Neuronal stem cell (in vitro differentiated cells): ENCODE measurements around the gene VPS26C.
A peak's percentile ranks its signal among the peaks of the same experiment; 100 is the strongest.

ENCODE experiments used
- DNase-seq: peaks from one replicate; pipeline ENCODE4 v3.0.0-alpha.2; 2013; ENCODE audit warnings: low spot score
- H2AFZ ChIP-seq: one replicate; pipeline ENCODE4 v1.6.1; 2013; ENCODE audit warnings: mild to moderate bottlenecking, low read length, inconsistent platforms
- H2AK5ac ChIP-seq: 2 replicates; pipeline ENCODE4 v1.6.1; 2013; ENCODE audit warnings: low read depth, mild to moderate bottlenecking, inconsistent platforms, low read length, moderate library complexity, mixed read lengths
- H2BK120ac ChIP-seq: 2 replicates; pipeline ENCODE4 v1.6.1; 2013; ENCODE audit warnings: low read depth, mild to moderate bottlenecking, inconsistent platforms, low read length, moderate library complexity, mixed read lengths
- H2BK12ac ChIP-seq: one replicate; pipeline ENCODE4 v1.6.1; 2013; ENCODE audit warnings: low read length, inconsistent platforms
- H2BK15ac ChIP-seq: 2 replicates; pipeline ENCODE4 v1.6.1; 2013; ENCODE audit warnings: mild to moderate bottlenecking, low read length, inconsistent platforms, mixed read lengths
- H2BK5ac ChIP-seq: one replicate; pipeline ENCODE4 v1.6.1; 2013; ENCODE audit warnings: inconsistent platforms, mild to moderate bottlenecking, low read length, moderate library complexity
- H3K14ac ChIP-seq: one replicate; pipeline ENCODE4 v1.6.1; 2013; ENCODE audit warnings: low read length, inconsistent platforms
- H3K18ac ChIP-seq: 2 replicates; pipeline ENCODE4 v1.6.1; 2013; ENCODE audit warnings: low read length, inconsistent platforms
- H3K23ac ChIP-seq: 2 replicates; pipeline ENCODE4 v1.6.1; 2013; ENCODE audit warnings: low read depth, mild to moderate bottlenecking, mixed read lengths, low read length, inconsistent platforms; ENCODE audit not compliant: poor library complexity
- H3K27ac ChIP-seq: replicated peaks from 3 replicates; pipeline ENCODE4 v1.5.1; 2013; ENCODE audit warnings: low read length, inconsistent platforms
- H3K27me3 ChIP-seq, 3 experiments: 2 replicates each; pipeline ENCODE4 v1.6.1; 2013; ENCODE audit warnings: low read length in 3 of 3, mild to moderate bottlenecking in 2 of 3, inconsistent platforms in 1 of 3, low read depth in 1 of 3, mixed read lengths in 1 of 3, moderate library complexity in 1 of 3; ENCODE audit not compliant: control insufficient read depth in 3 of 3, insufficient read depth in 3 of 3
- H3K36me3 ChIP-seq, 2 donors: replicated peaks in 1 of 2; 2 replicates each; pipeline ENCODE4 v1.6.1; 2013; ENCODE audit warnings: low read length in 2 of 2; ENCODE audit not compliant: control insufficient read depth in 2 of 2, insufficient read depth in 2 of 2
- H3K4ac ChIP-seq: 2 replicates; pipeline ENCODE4 v1.6.1; 2013; ENCODE audit warnings: inconsistent platforms, mild to moderate bottlenecking, low read length, moderate library complexity
- H3K4me1 ChIP-seq, 2 donors: 1 replicate in 1 of 2; 2 replicates in 1 of 2; pipeline ENCODE4 v1.6.1; 2013; ENCODE audit warnings: low read length in 2 of 2, low read depth in 1 of 2; ENCODE audit not compliant: control insufficient read depth in 2 of 2, insufficient read depth in 1 of 2
- H3K4me2 ChIP-seq: one replicate; pipeline ENCODE4 v1.6.1; 2013; ENCODE audit warnings: mild to moderate bottlenecking, low read length, inconsistent platforms; ENCODE audit not compliant: insufficient read depth, poor library complexity, severe bottlenecking
- H3K4me3 ChIP-seq, 2 donors: 2 replicates each; pipeline ENCODE4 v1.5.1; 2013; ENCODE audit warnings: low read length in 2 of 2, mild to moderate bottlenecking in 2 of 2, inconsistent platforms in 1 of 2, moderate library complexity in 1 of 2
- H3K79me1 ChIP-seq: one replicate; pipeline ENCODE4 v1.6.1; 2013; ENCODE audit warnings: low read depth, mild to moderate bottlenecking, inconsistent platforms, low read length, moderate library complexity
- H3K9ac ChIP-seq: one replicate; pipeline ENCODE4 v1.6.1; 2013; ENCODE audit warnings: mild to moderate bottlenecking, low read depth, low read length, inconsistent platforms; ENCODE audit not compliant: poor library complexity
- H3K9me3 ChIP-seq, 2 donors: replicated peaks in 1 of 2; 2 replicates each; pipeline versions ENCODE3 to v1.6.1; 2013; ENCODE audit warnings: low read length in 2 of 2, mild to moderate bottlenecking in 2 of 2, inconsistent platforms in 1 of 2, low read depth in 1 of 2, mixed read lengths in 1 of 2, moderate library complexity in 1 of 2; ENCODE audit not compliant: control insufficient read depth in 2 of 2, insufficient read depth in 1 of 2
- H4K8ac ChIP-seq: one replicate; pipeline ENCODE4 v1.6.1; 2013; ENCODE audit warnings: low read depth, mild to moderate bottlenecking, inconsistent platforms, low read length, moderate library complexity
- H4K91ac ChIP-seq: one replicate; pipeline ENCODE4 v1.6.1; 2013; ENCODE audit warnings: low read length, low read depth, mild to moderate bottlenecking, inconsistent platforms; ENCODE audit not compliant: poor library complexity
- WGBS, 2 donors: extraction: QIAGEN DNeasy Blood & Tissue Kit; methylation state at CpG; one replicate each; pipeline ENCODE4 v1.1.7; 2013; ENCODE audit warnings: missing lambda C conversion rate in 2 of 2, mixed read lengths in 1 of 2; ENCODE audit not compliant: insufficient read length in 2 of 2, insufficient replicate concordance in 1 of 2; ENCODE audit errors: extremely low coverage in 2 of 2; 5-methylcytosine and 5-hydroxymethylcytosine counted together

VPS26C gene

GRCh38 chr21:37266515-37267221 lies 466 bp downstream of the VPS26C start:
- H2BK15ac ChIP-seq: no peak overlapping the region
- no peak overlapping the region for H2BK5ac ChIP-seq
- H3K4me1 ChIP-seq: peaks cover 1 to 2% of the 10 kb centered on the region in 2 donors
- H3K79me1 ChIP-seq: peaks cover 2% of the 10 kb centered on the region
- H2AFZ ChIP-seq: peak overlapping the region; percentile 83
- no peak overlapping the region for H2BK120ac ChIP-seq
- H3K36me3 ChIP-seq: peaks cover 0 to 22% of the 10 kb centered on the region in 2 donors
- peak overlapping the region; percentile 88 to 90 for H3K4me3 ChIP-seq
- peak overlapping the region; percentile 99 for H3K27ac ChIP-seq
- no peak overlapping the region for H2BK12ac ChIP-seq
- H3K14ac ChIP-seq: peak overlapping the region; percentile 51
- no CpG with 5 or more reads among the region's 39 CpGs for WGBS, 2 donors
- no peaks in the 10 kb centered on the region for H3K9me3 ChIP-seq
- peak overlapping the region; percentile 56 for H2AK5ac ChIP-seq
- peak overlapping the region; percentile 99 for H3K9ac ChIP-seq
- H4K91ac ChIP-seq: no peak overlapping the region
- H3K4me2 ChIP-seq: peak overlapping the region; percentile 54
- peak overlapping the region; percentile 90 for H3K23ac ChIP-seq
- no peak overlapping the region for H4K8ac ChIP-seq
- peak overlapping the region; percentile 93 for H3K18ac ChIP-seq
- no peak overlapping the region for H3K4ac ChIP-seq
- DNase-seq: peak; percentile 35
- H3K27me3 ChIP-seq: no peaks in the 10 kb centered on the region

DNA sequence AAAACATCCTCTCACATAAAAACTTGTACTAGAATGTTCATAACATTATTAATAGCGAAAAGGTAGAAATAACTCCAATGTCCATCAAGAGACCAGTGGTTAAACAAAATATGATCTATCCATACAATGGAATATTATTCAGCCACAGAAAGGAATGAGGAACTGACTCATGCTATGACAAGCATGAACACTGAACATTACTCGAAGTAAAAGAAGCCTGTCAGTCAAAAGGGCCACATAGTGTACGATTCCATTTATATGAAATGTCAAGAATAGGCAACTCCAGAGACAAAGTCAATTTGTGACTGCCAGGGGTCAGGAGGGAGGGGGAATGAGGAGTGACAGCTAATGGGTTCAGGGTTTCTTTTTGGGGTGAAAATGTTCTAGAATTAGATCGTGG lies 2.3 kb downstream of the VPS26C start:
- no peak overlapping the region for H2BK5ac ChIP-seq

GRCh38 chr21:37263827-37264600 lies 3.1 kb downstream of the VPS26C start:
- Histone ChIP-seq H3K79me1 (peaks cover 2% of the 10 kb centered on the region), H2AK5ac (no peak overlapping the region), H3K4me2 (no peak overlapping the region), H4K91ac (no peak overlapping the region), H2BK15ac (no peak overlapping the region), H3K4ac (no peak overlapping the region), H2BK12ac (no peak overlapping the region), H4K8ac (no peak overlapping the region), H3K27ac (no peak overlapping the region), H3K27me3 (no peaks in the 10 kb centered on the region), H3K18ac (no peak overlapping the region), H2BK120ac (no peak overlapping the region), H3K4me1 (peaks cover 1 to 5% of the 10 kb centered on the region in 2 donors), H3K23ac (no peak overlapping the region), H2BK5ac (no peak overlapping the region), H3K14ac (no peak overlapping the region), H3K9ac (no peak overlapping the region), H2AFZ (no peak overlapping the region), H3K4me3 (no peak overlapping the region), H3K36me3 (peaks cover 0 to 41% of the 10 kb centered on the region in 2 donors), H3K9me3 (no peaks in the 10 kb centered on the region)
- no CpG with 5 or more reads among the region's 6 CpGs for WGBS, 2 donors
- DNase-seq: no peak

More for the DNA sequence above, 2.3 kb downstream of the VPS26C start:
- H3K23ac ChIP-seq: no peak overlapping the region
- H2BK15ac ChIP-seq: no peak overlapping the region
- no peak overlapping the region for H2AK5ac ChIP-seq
- H4K8ac ChIP-seq: no peak overlapping the region
- no peaks in the 10 kb centered on the region for H3K27me3 ChIP-seq
- H3K4me1 ChIP-seq: peaks cover 1 to 2% of the 10 kb centered on the region in 2 donors
- H3K27ac ChIP-seq: no peak overlapping the region
- no peak overlapping the region for H3K4ac ChIP-seq
- no peak overlapping the region for H3K9ac ChIP-seq
- H4K91ac ChIP-seq: no peak overlapping the region
- no peaks in the 10 kb centered on the region for H3K9me3 ChIP-seq
- H3K79me1 ChIP-seq: peaks cover 2% of the 10 kb centered on the region
- no peak overlapping the region for H3K18ac ChIP-seq
- no peak overlapping the region for H2AFZ ChIP-seq
- H3K14ac ChIP-seq: no peak overlapping the region
- H3K4me2 ChIP-seq: no peak overlapping the region
- no peak overlapping the region for H2BK12ac ChIP-seq
- no peak overlapping the region for H3K4me3 ChIP-seq
- H3K36me3 ChIP-seq: peaks cover 0 to 38% of the 10 kb centered on the region in 2 donors
- H2BK120ac ChIP-seq: no peak overlapping the region
- no peak for DNase-seq
- no CpG with 5 or more reads among the region's 4 CpGs for WGBS, 2 donors

DNA sequence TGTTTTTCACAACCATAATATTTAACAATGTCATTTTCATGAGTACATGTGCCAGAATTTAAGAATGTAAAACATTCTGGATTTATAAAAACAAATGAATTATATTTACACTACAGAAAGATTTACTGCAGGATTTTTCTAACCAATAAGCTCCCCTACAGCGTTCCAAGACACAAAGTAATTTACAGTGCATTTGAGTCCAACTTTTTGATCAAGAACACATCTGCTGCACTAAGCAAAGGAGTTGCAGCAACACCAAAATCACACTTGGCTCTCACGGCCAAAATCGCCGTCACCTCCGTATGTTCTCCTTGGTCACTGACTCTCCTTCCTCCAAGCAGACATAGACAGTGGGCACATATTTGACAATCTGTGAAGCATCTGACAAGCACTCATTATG lies 7.7 kb downstream of the VPS26C start:
- Histone ChIP-seq H3K4ac (no peak overlapping the region), H3K27me3 (no peaks in the 10 kb centered on the region), H3K4me3 (no peak overlapping the region), H3K4me1 (peaks cover 2 to 16% of the 10 kb centered on the region in 2 donors), H3K27ac (no peak overlapping the region), H3K79me1 (no peaks in the 10 kb centered on the region), H3K23ac (no peak overlapping the region), H2BK5ac (no peak overlapping the region), H2BK15ac (no peak overlapping the region), H3K36me3 (peaks cover 0 to 29% of the 10 kb centered on the region in 2 donors), H4K8ac (no peak overlapping the region), H2AFZ (no peak overlapping the region), H3K4me2 (no peak overlapping the region), H4K91ac (no peak overlapping the region), H3K18ac (no peak overlapping the region), H2AK5ac (no peak overlapping the region), H2BK120ac (no peak overlapping the region), H2BK12ac (no peak overlapping the region), H3K9ac (no peak overlapping the region), H3K14ac (no peak overlapping the region), H3K9me3 (no peaks in the 10 kb centered on the region)
- DNase-seq: no peak
- no CpG with 5 or more reads among the region's 5 CpGs for WGBS, 2 donors
